H1 (cell line): ENCODE data around the gene SAG. TPM values are rescaled to one million over a fixed set of nuclear protein-coding genes. Genes with fewer than 3 reads are reported as not detected.

Source experiments
- CTCF ChIA-PET: fragments of 300-600 bp; sonication (Branson Sonifier 250); formaldehyde crosslinking; loops from one replicate; lab custom pipeline; 2021; ENCODE audit not compliant: partially characterized antibody; lab: Charles Lee
- POLR2A ChIA-PET: fragments of 300-600 bp; sonication (Branson Sonifier 250); formaldehyde crosslinking; loops from one replicate; lab custom pipeline; 2021; ENCODE audit warnings: inconsistent platforms; ENCODE audit not compliant: partially characterized antibody; lab: Charles Lee
- DNase-seq, 2 experiments: peaks; one replicate each; pipeline versions ENCODE4 v3.0.0 to v3.0.0-alpha.2; 2010 to 2022; ENCODE audit warnings: low spot score in 2 of 2, low read depth in 1 of 2, mixed read lengths in 1 of 2
- FAIRE-seq: peaks from 2 replicates; lab custom pipeline; 2011; peaks lifted over from hg19 to GRCh38; lab: Jason Lieb, UNC
- H2AFZ ChIP-seq: 2 replicates; pipeline ENCODE4 v1.8.1; 2012; ENCODE audit warnings: low read length, inconsistent platforms
- H2AK5ac ChIP-seq: 2 replicates; pipeline ENCODE4 v1.6.1; 2013; ENCODE audit warnings: low read depth, low read length
- H2BK120ac ChIP-seq: replicated peaks from 2 replicates; pipeline ENCODE3; 2013; ENCODE audit warnings: low read depth, low read length, inconsistent platforms
- H2BK12ac ChIP-seq: 2 replicates; pipeline ENCODE4 v1.6.1; 2013; ENCODE audit warnings: low read depth, low read length
- H2BK15ac ChIP-seq: 2 replicates; pipeline ENCODE4 v1.6.1; 2013; ENCODE audit warnings: low read length
- H2BK20ac ChIP-seq: 2 replicates; pipeline ENCODE4 v1.6.1; 2013; ENCODE audit warnings: low read length
- H2BK5ac ChIP-seq: 2 replicates; pipeline ENCODE4 v1.6.1; 2013; ENCODE audit warnings: low read depth, low read length
- H3K14ac ChIP-seq: 2 replicates; pipeline ENCODE4 v1.6.1; 2013; ENCODE audit warnings: inconsistent platforms; ENCODE audit not compliant: insufficient read length
- H3K18ac ChIP-seq: 2 replicates; pipeline ENCODE4 v1.6.1; 2013; ENCODE audit warnings: low read length; ENCODE audit errors: extremely low read depth
- H3K23ac ChIP-seq: 2 replicates; pipeline ENCODE4 v1.6.1; 2013; ENCODE audit warnings: inconsistent platforms; ENCODE audit not compliant: insufficient read length
- H3K23me2 ChIP-seq: 2 replicates; pipeline ENCODE4 v1.6.1; 2013; ENCODE audit warnings: low read depth, low read length
- H3K27ac ChIP-seq: 2 replicates; pipeline ENCODE4 v1.6.1; 2011; ENCODE audit warnings: low read depth, low read length, inconsistent platforms
- H3K27me3 ChIP-seq, 4 experiments: replicated peaks in 1 of 4; 1 replicate in 1 of 4; 2 replicates in 3 of 4; pipeline versions ENCODE4 v1.6.1 to v1.8.1; 2011 to 2013; ENCODE audit warnings: low read length in 3 of 4, mild to moderate bottlenecking in 3 of 4, inconsistent platforms in 2 of 4, mixed read lengths in 2 of 4, moderate library complexity in 1 of 4; ENCODE audit not compliant: control insufficient read depth in 3 of 4, insufficient read depth in 3 of 4; ENCODE audit errors: extremely low read depth in 1 of 4
- H3K36me3 ChIP-seq, 4 experiments: 2 replicates each; pipeline versions ENCODE4 v1.6.1 to v1.8.1; 2011 to 2013; ENCODE audit warnings: mild to moderate bottlenecking in 4 of 4, low read length in 3 of 4, moderate library complexity in 2 of 4, control low read depth in 1 of 4, inconsistent platforms in 1 of 4; ENCODE audit not compliant: insufficient read depth in 4 of 4, control insufficient read depth in 2 of 4
- H3K4ac ChIP-seq: replicated peaks from 2 replicates; pipeline ENCODE3; 2013; ENCODE audit warnings: low read length, low read depth, mixed read lengths, inconsistent platforms; ENCODE audit not compliant: insufficient read length
- H3K4me1 ChIP-seq, 4 experiments: replicated peaks in 1 of 4; 1 replicate in 1 of 4; 2 replicates in 3 of 4; pipeline versions ENCODE4 v1.6.1 to v1.8.1; 2011 to 2013; ENCODE audit warnings: low read length in 3 of 4, inconsistent platforms in 2 of 4, mixed read lengths in 1 of 4; ENCODE audit not compliant: insufficient read depth in 4 of 4, control insufficient read depth in 3 of 4
- H3K4me2 ChIP-seq, 2 experiments: 2 replicates each; pipeline versions ENCODE4 v1.6.1 to v1.8.1; 2011 to 2013; ENCODE audit warnings: low read depth in 2 of 2, low read length in 2 of 2, control low read depth in 1 of 2, inconsistent platforms in 1 of 2, mild to moderate bottlenecking in 1 of 2; ENCODE audit not compliant: insufficient read depth in 1 of 2
- H3K4me3 ChIP-seq, 4 experiments: fragments of 200-600, 300-600 bp in 1 of 4; sonication (generic), shearing (Covaris generic), sonication (Bioruptor Twin) in 1 of 4; 2 replicates each; pipeline versions ENCODE4 v1.5.1 to v1.8.1; 2011 to 2016; ENCODE audit warnings: low read length in 4 of 4, low read depth in 3 of 4, control low read depth in 2 of 4, inconsistent platforms in 2 of 4, mild to moderate bottlenecking in 2 of 4, mixed read lengths in 1 of 4, moderate library complexity in 1 of 4; ENCODE audit not compliant: insufficient read depth in 2 of 4; ENCODE audit errors: extremely low read depth in 1 of 4
- H3K56ac ChIP-seq: replicated peaks from 2 replicates; pipeline ENCODE3; 2013; ENCODE audit warnings: low read depth, mild to moderate bottlenecking, mixed read lengths, low read length, inconsistent platforms; ENCODE audit not compliant: insufficient read length
- H3K79me1 ChIP-seq: 2 replicates; pipeline ENCODE4 v1.6.1; 2013; ENCODE audit warnings: low read depth, low read length, control low read depth
- H3K79me2 ChIP-seq, 2 experiments: 2 replicates each; pipeline versions ENCODE4 v1.6.1 to v1.8.1; 2012 to 2013; ENCODE audit warnings: low read length in 2 of 2, mild to moderate bottlenecking in 2 of 2, inconsistent platforms in 1 of 2; ENCODE audit not compliant: insufficient read depth in 2 of 2, control insufficient read depth in 1 of 2
- H3K9ac ChIP-seq, 4 experiments: replicated peaks in 1 of 4; 1 replicate in 1 of 4; 2 replicates in 3 of 4; pipeline versions ENCODE4 v1.6.1 to v1.8.1; 2011 to 2013; ENCODE audit warnings: low read depth in 3 of 4, low read length in 3 of 4, control low read depth in 2 of 4, mild to moderate bottlenecking in 2 of 4, moderate library complexity in 2 of 4, inconsistent platforms in 1 of 4; ENCODE audit errors: extremely low read depth in 1 of 4
- H3K9me3 ChIP-seq, 2 experiments: 2 replicates each; pipeline versions ENCODE4 v1.6.1 to v1.8.1; 2012 to 2013; ENCODE audit warnings: mild to moderate bottlenecking in 2 of 2, moderate library complexity in 2 of 2, control low read depth in 1 of 2, inconsistent platforms in 1 of 2, low read depth in 1 of 2, low read length in 1 of 2, mixed read lengths in 1 of 2; ENCODE audit not compliant: insufficient read depth in 2 of 2
- H4K20me1 ChIP-seq, 2 experiments: replicated peaks in 1 of 2; 2 replicates each; pipeline versions ENCODE3 to v1.8.1; 2011 to 2013; ENCODE audit warnings: inconsistent platforms in 2 of 2, low read length in 2 of 2, mild to moderate bottlenecking in 1 of 2; ENCODE audit not compliant: insufficient read depth in 2 of 2, control insufficient read depth in 1 of 2
- H4K5ac ChIP-seq: 2 replicates; pipeline ENCODE4 v1.6.1; 2013; ENCODE audit warnings: low read length, low read depth, mixed read lengths, inconsistent platforms; ENCODE audit not compliant: insufficient read length
- H4K8ac ChIP-seq: 2 replicates; pipeline ENCODE4 v1.8.0; 2013; ENCODE audit warnings: mild to moderate bottlenecking, moderate library complexity, low read length, inconsistent platforms; ENCODE audit not compliant: insufficient read depth; ENCODE audit errors: extremely low read depth
- H4K91ac ChIP-seq: replicated peaks from 2 replicates; pipeline ENCODE3; 2013; ENCODE audit warnings: low read length, mixed read lengths, inconsistent platforms; ENCODE audit not compliant: insufficient read length
- CEBPB ChIP-seq: IDR thresholded peaks from 2 replicates; pipeline ENCODE4 v1.6.1; 2012; ENCODE audit warnings: low read depth, low read length
- KDM5A ChIP-seq: fragments of 200-600 bp; IDR thresholded peaks from 2 replicates; pipeline ENCODE4 v1.7.1; 2012; ENCODE audit warnings: mild to moderate bottlenecking, low read length, inconsistent platforms, mixed read lengths
- TAF1 ChIP-seq: IDR thresholded peaks from 2 replicates; pipeline ENCODE4 v1.6.1; 2011; ENCODE audit warnings: mild to moderate bottlenecking, low read depth, low read length
- TAF7 ChIP-seq: optimal IDR thresholded peaks from 2 replicates; pipeline ENCODE3; 2011; ENCODE audit warnings: low read depth, mild to moderate bottlenecking, inconsistent platforms, low read length, moderate library complexity, borderline replicate concordance
- YY1 ChIP-seq: IDR thresholded peaks from 2 replicates; pipeline ENCODE4 v1.6.1; 2011; ENCODE audit warnings: low read depth, mild to moderate bottlenecking, low read length
- WGBS, 2 experiments: shearing (Covaris generic) in 1 of 2; methylation state at CpG; one replicate each; pipeline versions ENCODE4 v1.1.6 to v1.1.7; 2013 to 2015; ENCODE audit warnings: low lambda C conversion rate in 2 of 2, mixed read lengths in 2 of 2, inconsistent platforms in 1 of 2, low coverage in 1 of 2, missing lambda C conversion rate in 1 of 2; ENCODE audit not compliant: insufficient replicate concordance in 2 of 2, insufficient coverage in 1 of 2, insufficient read length in 1 of 2; ENCODE audit errors: extremely low coverage in 1 of 2, missing lambda C conversion rate in 1 of 2; 5-methylcytosine and 5-hydroxymethylcytosine counted together
- polyA plus RNA-seq, 7 experiments: library from polyadenylated mRNA; depleted of rRNA in 3 of 7; stranded (reverse) in 5 of 7; unstranded in 2 of 7; fragments of >200 nt in 5 of 7; fragments of 200-250 nt in 2 of 7; gene quantifications; 1 replicate in 5 of 7; 2 replicates in 1 of 7; 4 replicates in 1 of 7; pipeline versions ENCODE4 v1.2.1 to v1.2.3, GENCODE V29; 2011 to 2013; ENCODE audit warnings: missing spikeins in 2 of 7, mixed read lengths in 2 of 7
- total RNA-seq: library from RNA; stranded (reverse); fragmentation: NEBNext Ultra II Directional; extraction: Animal tissue kit (Norgen Biotek cat#: 25700); gene quantifications from 2 replicates; pipeline ENCODE4 v1.2.1, GENCODE V29; 2021

The SAG gene
- total and polyA plus RNA-seq, 2 of the 8 experiments (the other 6 are each of a cell fraction or from before 2014, with no cell fraction given): not detected

- H4K5ac ChIP-seq: no peak overlapping the region
- no peak overlapping the region for H3K27ac ChIP-seq
- H3K4me1 ChIP-seq: no peaks in the 10 kb centered on the region
- H3K23ac ChIP-seq: no peak overlapping the region
- CTCF ChIA-PET: interaction anchor here (0.5 to 1.4 kb wide), 5 partner anchors 13 to 415 kb away, joined by 3 read pairs; no protein-coding TSS in a partner anchor
- H2BK5ac ChIP-seq: no peak overlapping the region
- H2AK5ac ChIP-seq: no peak overlapping the region
- no peak overlapping the region for H3K4ac ChIP-seq
- H3K36me3 ChIP-seq: peaks cover 22 to 83% (median 69%) of the 10 kb centered on the region in 4 experiments
- H3K18ac ChIP-seq: no peak overlapping the region
- no peaks in the 10 kb centered on the region for H3K27me3 ChIP-seq
- no peak overlapping the region for H2AFZ ChIP-seq
- TF ChIP-seq TAF1 (no peak), YY1 (no peak), KDM5A (no peak), TAF7 (no peak), CEBPB (no peak)
- TF ChIP-seq, all 59 proteins: peak for 0
- Histone ChIP-seq H3K23me2 (no peaks in the 10 kb centered on the region), H2BK12ac (no peak overlapping the region), H2BK20ac (no peak overlapping the region), H4K20me1 (peaks cover 0 to 8% of the 10 kb centered on the region in 2 experiments), H3K9ac (no peak overlapping the region), H3K4me2 (no peak overlapping the region), H3K4me3 (no peak overlapping the region), H3K79me2 (no peaks in the 10 kb centered on the region), H3K9me3 (no peaks in the 10 kb centered on the region), H3K79me1 (no peaks in the 10 kb centered on the region; the same call in 1 of the 2 replicates), H4K8ac (no peak overlapping the region), H3K14ac (no peak overlapping the region), H4K91ac (no peak overlapping the region), H2BK15ac (no peak overlapping the region), H2BK120ac (no peak overlapping the region), H3K56ac (no peak overlapping the region)
- DNase-seq (no peak), FAIRE-seq (no peak)
- WGBS, 2 experiments: 89% methylated on average over 6 of the region's 6 CpGs; no CpG with 5 or more reads in 1 of the 2 experiments
- POLR2A ChIA-PET: interaction anchor here (1.0 kb wide), 1 partner anchor 31 kb away, joined by 4 read pairs; no protein-coding TSS in a partner anchor
These were observed 39.9 kb upstream of the SAG start for GRCh38 chr2:233267516-233268245.
